ENCODE measurements around the gene NETO2. TPM values are rescaled to one million over a fixed set of nuclear protein-coding genes. Genes with fewer than 3 reads are reported as not detected.

NETO2 gene
- total and polyA plus RNA-seq, 4 donors: 0.20 to 1.6 (median 0.37) TPM

DNA sequence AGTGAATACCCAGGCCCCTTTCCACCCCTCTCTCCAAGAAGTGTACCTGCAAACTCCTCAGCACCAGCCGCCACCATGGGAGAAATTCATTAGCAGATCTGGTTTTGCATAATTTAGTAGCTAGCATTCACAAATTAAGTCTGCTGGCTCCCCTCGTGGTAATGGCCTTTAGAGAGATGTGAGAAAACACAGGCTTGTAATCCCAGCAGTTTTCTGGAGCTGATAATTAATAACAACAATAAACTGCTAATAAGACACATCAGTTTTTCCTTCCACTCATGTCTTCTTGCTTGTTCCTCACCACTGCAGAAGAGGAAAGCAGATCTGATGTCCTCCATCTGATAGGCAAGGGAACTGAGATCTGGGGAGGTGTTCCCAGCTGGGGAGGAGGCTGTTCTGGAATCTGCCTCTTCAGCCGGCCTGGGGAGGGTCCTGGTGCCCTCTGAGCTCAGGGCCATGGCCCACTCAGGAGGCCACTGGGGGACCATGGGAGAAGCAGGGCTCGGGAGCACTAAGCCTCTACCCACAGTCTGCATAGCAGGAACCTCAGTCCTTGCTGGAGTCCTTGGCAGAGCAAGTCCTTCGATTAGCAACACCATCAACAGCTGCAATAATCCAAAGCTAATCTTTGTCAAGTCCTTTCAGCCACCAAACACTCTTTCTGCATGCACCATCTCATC, 96.1 kb downstream of the NETO2 start:
- DNase-seq (ENCODE audit: low spot score): no peak
- H3K9ac ChIP-seq (ENCODE audit: low read depth in 1 of 2, low read length in 2 of 2): no peak overlapping the region
- no peaks in the 10 kb centered on the region for H3K9me3 ChIP-seq (ENCODE audit: control insufficient read depth in 4 of 4, low read length in 3 of 4)
- no peaks in the 10 kb centered on the region for H3K4me1 ChIP-seq (ENCODE audit: control insufficient read depth in 4 of 4, insufficient read depth in 4 of 4, low read length in 3 of 4)
- H3K36me3 ChIP-seq (ENCODE audit: control insufficient read depth in 4 of 4, insufficient read depth in 3 of 4, low read depth in 1 of 4, low read length in 3 of 4): no peaks in the 10 kb centered on the region
- TF ChIP-seq, protein P1, sequence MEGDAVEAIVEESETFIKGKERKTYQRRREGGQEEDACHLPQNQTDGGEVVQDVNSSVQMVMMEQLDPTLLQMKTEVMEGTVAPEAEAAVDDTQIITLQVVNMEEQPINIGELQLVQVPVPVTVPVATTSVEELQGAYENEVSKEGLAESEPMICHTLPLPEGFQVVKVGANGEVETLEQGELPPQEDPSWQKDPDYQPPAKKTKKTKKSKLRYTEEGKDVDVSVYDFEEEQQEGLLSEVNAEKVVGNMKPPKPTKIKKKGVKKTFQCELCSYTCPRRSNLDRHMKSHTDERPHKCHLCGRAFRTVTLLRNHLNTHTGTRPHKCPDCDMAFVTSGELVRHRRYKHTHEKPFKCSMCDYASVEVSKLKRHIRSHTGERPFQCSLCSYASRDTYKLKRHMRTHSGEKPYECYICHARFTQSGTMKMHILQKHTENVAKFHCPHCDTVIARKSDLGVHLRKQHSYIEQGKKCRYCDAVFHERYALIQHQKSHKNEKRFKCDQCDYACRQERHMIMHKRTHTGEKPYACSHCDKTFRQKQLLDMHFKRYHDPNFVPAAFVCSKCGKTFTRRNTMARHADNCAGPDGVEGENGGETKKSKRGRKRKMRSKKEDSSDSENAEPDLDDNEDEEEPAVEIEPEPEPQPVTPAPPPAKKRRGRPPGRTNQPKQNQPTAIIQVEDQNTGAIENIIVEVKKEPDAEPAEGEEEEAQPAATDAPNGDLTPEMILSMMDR (IDR thresholded peaks at IDR 0.05; ENCODE audit: low read depth, low read length, missing input control): no peak
- TF ChIP-seq HNF4A (conservative IDR thresholded peaks at IDR 0.05): no peak
- no peak for TF ChIP-seq TAF1 (conservative IDR thresholded peaks at IDR 0.05)
- TF ChIP-seq RAD21 (IDR thresholded peaks at IDR 0.05): no peak
- TF ChIP-seq, protein P2, sequence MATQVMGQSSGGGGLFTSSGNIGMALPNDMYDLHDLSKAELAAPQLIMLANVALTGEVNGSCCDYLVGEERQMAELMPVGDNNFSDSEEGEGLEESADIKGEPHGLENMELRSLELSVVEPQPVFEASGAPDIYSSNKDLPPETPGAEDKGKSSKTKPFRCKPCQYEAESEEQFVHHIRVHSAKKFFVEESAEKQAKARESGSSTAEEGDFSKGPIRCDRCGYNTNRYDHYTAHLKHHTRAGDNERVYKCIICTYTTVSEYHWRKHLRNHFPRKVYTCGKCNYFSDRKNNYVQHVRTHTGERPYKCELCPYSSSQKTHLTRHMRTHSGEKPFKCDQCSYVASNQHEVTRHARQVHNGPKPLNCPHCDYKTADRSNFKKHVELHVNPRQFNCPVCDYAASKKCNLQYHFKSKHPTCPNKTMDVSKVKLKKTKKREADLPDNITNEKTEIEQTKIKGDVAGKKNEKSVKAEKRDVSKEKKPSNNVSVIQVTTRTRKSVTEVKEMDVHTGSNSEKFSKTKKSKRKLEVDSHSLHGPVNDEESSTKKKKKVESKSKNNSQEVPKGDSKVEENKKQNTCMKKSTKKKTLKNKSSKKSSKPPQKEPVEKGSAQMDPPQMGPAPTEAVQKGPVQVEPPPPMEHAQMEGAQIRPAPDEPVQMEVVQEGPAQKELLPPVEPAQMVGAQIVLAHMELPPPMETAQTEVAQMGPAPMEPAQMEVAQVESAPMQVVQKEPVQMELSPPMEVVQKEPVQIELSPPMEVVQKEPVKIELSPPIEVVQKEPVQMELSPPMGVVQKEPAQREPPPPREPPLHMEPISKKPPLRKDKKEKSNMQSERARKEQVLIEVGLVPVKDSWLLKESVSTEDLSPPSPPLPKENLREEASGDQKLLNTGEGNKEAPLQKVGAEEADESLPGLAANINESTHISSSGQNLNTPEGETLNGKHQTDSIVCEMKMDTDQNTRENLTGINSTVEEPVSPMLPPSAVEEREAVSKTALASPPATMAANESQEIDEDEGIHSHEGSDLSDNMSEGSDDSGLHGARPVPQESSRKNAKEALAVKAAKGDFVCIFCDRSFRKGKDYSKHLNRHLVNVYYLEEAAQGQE (IDR thresholded peaks at IDR 0.05): no peak
- no peak for TF ChIP-seq GABPA (IDR thresholded peaks at IDR 0.05 in 1 of 2, conservative IDR thresholded peaks at IDR 0.05 in 1 of 2)
- TF ChIP-seq HNF4G (IDR thresholded peaks at IDR 0.05): no peak
- TF ChIP-seq SP1 (IDR thresholded peaks at IDR 0.05): no peak
- TF ChIP-seq, protein P3, sequence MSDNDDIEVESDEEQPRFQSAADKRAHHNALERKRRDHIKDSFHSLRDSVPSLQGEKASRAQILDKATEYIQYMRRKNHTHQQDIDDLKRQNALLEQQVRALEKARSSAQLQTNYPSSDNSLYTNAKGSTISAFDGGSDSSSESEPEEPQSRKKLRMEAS (IDR thresholded peaks at IDR 0.05): no peak
- no peak for TF ChIP-seq RXRA (IDR thresholded peaks at IDR 0.05)
- no peak for TF ChIP-seq YY1 (IDR thresholded peaks at IDR 0.05)
- no peak for TF ChIP-seq JUND (IDR thresholded peaks at IDR 0.05)
- no peak overlapping the region for H3K4me3 ChIP-seq (ENCODE audit: low read depth in 1 of 3, low read length in 3 of 3)
- 80% methylated on average over 5 of the region's 5 CpGs for WGBS
- H3K27me3 ChIP-seq (ENCODE audit: control insufficient read depth in 4 of 4, insufficient read depth in 4 of 4, low read length in 3 of 4): no peaks in the 10 kb centered on the region
- no peak overlapping the region for H3K27ac ChIP-seq (ENCODE audit: low read depth in 1 of 2, low read length in 2 of 2)

DNA sequence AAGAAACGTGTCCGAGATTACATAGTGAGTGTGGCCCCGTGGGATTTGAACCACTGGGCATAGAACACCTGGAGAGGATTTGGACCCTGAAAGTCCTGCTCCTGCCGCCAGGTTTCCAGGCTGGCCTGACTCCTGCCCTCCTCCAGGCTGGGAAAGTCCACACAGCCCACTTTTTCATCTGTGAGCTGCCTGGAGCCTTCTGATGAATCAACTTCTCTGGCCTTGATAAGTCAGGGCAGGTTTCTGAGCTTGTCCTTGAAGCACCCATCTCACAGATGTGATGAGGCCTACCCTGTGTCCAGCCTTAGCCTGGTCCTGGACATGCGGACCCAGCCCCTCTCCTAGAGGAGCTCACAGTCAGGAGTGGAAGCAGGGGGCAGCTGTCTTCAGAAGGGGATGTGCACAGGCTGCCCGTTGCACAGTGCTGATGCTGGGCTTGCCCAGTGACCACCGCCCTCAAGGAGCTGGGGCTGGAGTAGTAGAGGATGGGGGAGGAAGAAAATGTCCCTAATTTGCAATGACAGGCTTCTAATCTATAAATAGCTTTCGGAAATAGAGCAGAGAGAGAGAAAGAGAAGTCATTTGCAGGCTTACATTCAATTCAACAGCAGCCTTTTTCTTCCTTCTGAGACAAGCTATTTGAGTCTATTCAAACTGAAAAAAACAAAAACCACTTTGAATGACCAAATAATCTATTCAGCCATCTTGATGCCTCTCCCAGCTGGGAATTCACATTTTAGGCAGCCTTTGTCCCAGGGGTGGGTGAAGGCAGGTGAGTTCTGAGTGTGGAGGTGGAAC, 96.8 kb downstream of the NETO2 start:
- Histone ChIP-seq H3K4me3 (ENCODE audit: low read depth in 1 of 3, low read length in 3 of 3) (no peak overlapping the region), H3K9ac (ENCODE audit: low read depth in 1 of 2, low read length in 2 of 2) (no peak overlapping the region), H3K4me1 (ENCODE audit: control insufficient read depth in 4 of 4, insufficient read depth in 4 of 4, low read length in 3 of 4) (no peaks in the 10 kb centered on the region), H3K27ac (ENCODE audit: low read depth in 1 of 2, low read length in 2 of 2) (no peak overlapping the region), H3K27me3 (ENCODE audit: control insufficient read depth in 4 of 4, insufficient read depth in 4 of 4, low read length in 3 of 4) (no peaks in the 10 kb centered on the region), H3K36me3 (ENCODE audit: control insufficient read depth in 4 of 4, insufficient read depth in 3 of 4, low read depth in 1 of 4, low read length in 3 of 4) (no peaks in the 10 kb centered on the region), H3K9me3 (ENCODE audit: control insufficient read depth in 4 of 4, low read length in 3 of 4) (no peaks in the 10 kb centered on the region)
- 89% methylated on average over 8 of the region's 8 CpGs for WGBS
- DNase-seq (ENCODE audit: low spot score): no peak
- TF ChIP-seq, protein P3 (IDR thresholded peaks at IDR 0.05): no peak
- TF ChIP-seq YY1 (IDR thresholded peaks at IDR 0.05): no peak
- no peak for TF ChIP-seq TAF1 (conservative IDR thresholded peaks at IDR 0.05)
- no peak for TF ChIP-seq HNF4G (IDR thresholded peaks at IDR 0.05)
- TF ChIP-seq FOXA1 (IDR thresholded peaks at IDR 0.05): no peak
- TF ChIP-seq FOXA2 (IDR thresholded peaks at IDR 0.05): no peak
- TF ChIP-seq, protein P4, sequence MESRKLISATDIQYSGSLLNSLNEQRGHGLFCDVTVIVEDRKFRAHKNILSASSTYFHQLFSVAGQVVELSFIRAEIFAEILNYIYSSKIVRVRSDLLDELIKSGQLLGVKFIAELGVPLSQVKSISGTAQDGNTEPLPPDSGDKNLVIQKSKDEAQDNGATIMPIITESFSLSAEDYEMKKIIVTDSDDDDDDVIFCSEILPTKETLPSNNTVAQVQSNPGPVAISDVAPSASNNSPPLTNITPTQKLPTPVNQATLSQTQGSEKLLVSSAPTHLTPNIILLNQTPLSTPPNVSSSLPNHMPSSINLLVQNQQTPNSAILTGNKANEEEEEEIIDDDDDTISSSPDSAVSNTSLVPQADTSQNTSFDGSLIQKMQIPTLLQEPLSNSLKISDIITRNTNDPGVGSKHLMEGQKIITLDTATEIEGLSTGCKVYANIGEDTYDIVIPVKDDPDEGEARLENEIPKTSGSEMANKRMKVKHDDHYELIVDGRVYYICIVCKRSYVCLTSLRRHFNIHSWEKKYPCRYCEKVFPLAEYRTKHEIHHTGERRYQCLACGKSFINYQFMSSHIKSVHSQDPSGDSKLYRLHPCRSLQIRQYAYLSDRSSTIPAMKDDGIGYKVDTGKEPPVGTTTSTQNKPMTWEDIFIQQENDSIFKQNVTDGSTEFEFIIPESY (IDR thresholded peaks at IDR 0.05): no peak
- no peak for TF ChIP-seq SP1 (IDR thresholded peaks at IDR 0.05)
- TF ChIP-seq JUND (IDR thresholded peaks at IDR 0.05): no peak
- TF ChIP-seq, protein P1 (IDR thresholded peaks at IDR 0.05; ENCODE audit: low read depth, low read length, missing input control): no peak
- no peak for TF ChIP-seq EGR1 (IDR thresholded peaks at IDR 0.05; ENCODE audit: low read depth in 2 of 2)
- TF ChIP-seq NR2F2 (IDR thresholded peaks at IDR 0.05): no peak
